Body of pancreas (tissue), 4 donors: ENCODE measurements around the gene TENM4. TPM values are rescaled to one million over a fixed set of nuclear protein-coding genes. Genes with fewer than 3 reads are reported as not detected.
A peak's percentile ranks its signal among the peaks of the same experiment; 100 is the strongest.

Experiments
- ATAC-seq: fragments of 150-250 bp; one replicate; pipeline ENCODE4 v1.9.1; 2016
- DNase-seq, 4 donors: peaks; one replicate each; pipeline ENCODE4 v3.0.0-alpha.2; 2019
- H3K27ac ChIP-seq, 4 donors: fragments of 200-600 bp; sonication (generic); 1 replicate in 3 of 4; 2 replicates in 1 of 4; pipeline versions ENCODE4 v1.5.1 to v1.6.1; 2016 to 2019; ENCODE audit warnings: mild to moderate bottlenecking in 1 of 4, mixed read lengths in 1 of 4, moderate library complexity in 1 of 4
- H3K27me3 ChIP-seq, 2 donors: fragments of 200-600 bp; sonication (generic); one replicate each; pipeline ENCODE4 v1.6.0; 2016; ENCODE audit warnings: mild to moderate bottlenecking in 1 of 2
- H3K36me3 ChIP-seq, 2 donors: fragments of 200-600 bp; sonication (generic); replicated peaks in 1 of 2; 2 replicates each; pipeline ENCODE4 v1.5.1; 2016; ENCODE audit warnings: low read depth in 2 of 2; ENCODE audit not compliant: insufficient read depth in 1 of 2
- H3K4me1 ChIP-seq: fragments of 200-600 bp; sonication (generic); one replicate; pipeline ENCODE4 v1.6.0; 2016
- H3K4me3 ChIP-seq, 2 donors: fragments of 200-600 bp; sonication (generic); 1 replicate in 1 of 2; 2 replicates in 1 of 2; pipeline ENCODE4 v1.5.1; 2016 to 2019
- H3K9me3 ChIP-seq, 3 donors: fragments of 200-600 bp; sonication (generic); 1 replicate in 2 of 3; 2 replicates in 1 of 3; pipeline ENCODE4 v1.5.1; 2016
- CTCF ChIP-seq, 7 experiments: fragments of 450-650 bp in 4 of 7; fragments of 200-600 bp in 3 of 7; sonication (generic) in 3 of 7; IDR thresholded peaks; one replicate each; pipeline ENCODE4 v1.5.1; 2016 to 2019; ENCODE audit warnings: antibody characterized with exemption in 7 of 7
- POLR2A ChIP-seq, 3 donors: fragments of 450-650 bp; IDR thresholded peaks; one replicate each; pipeline ENCODE4 v1.6.1; 2016; ENCODE audit warnings: antibody characterized with exemption in 3 of 3, mild to moderate bottlenecking in 2 of 3
- WGBS, 2 donors: methylation state at CpG; one replicate each; pipeline ENCODE4 v1.1.5; 2017; 5-methylcytosine and 5-hydroxymethylcytosine counted together
- intact Hi-C: fragments of 100-400 bp; cut with DNase I; formaldehyde crosslinking; loops from one replicate; pipeline ENCODE4 v1.15.1; 2023
- total RNA-seq, 2 donors: library from RNA; depleted of rRNA; stranded (reverse); fragments of >200 nt; gene quantifications; one replicate each; pipeline ENCODE4 v1.1.0, GENCODE V29; 2016

Gene TENM4
- total RNA-seq, 2 donors from 2014 or later = 0.78 to 6.6 TPM

GRCh38 chr11:78647986-78648875 lies 792.6 kb downstream of the TENM4 start:
- no peaks in the 10 kb centered on the region for H3K36me3 ChIP-seq
- no peaks in the 10 kb centered on the region for H3K4me1 ChIP-seq
- H3K27ac ChIP-seq = no peak overlapping the region
- TF ChIP-seq CTCF (IDR thresholded peaks at IDR 0.05) (no peak), POLR2A (IDR thresholded peaks at IDR 0.05) (no peak)
- 62 to 73% methylated on average over 9 of the region's 9 CpGs for WGBS, 2 donors
- no peak overlapping the region for H3K4me3 ChIP-seq
- intact Hi-C loops = loop anchor here (10.0 kb wide), 1 partner anchor 847 kb away; no protein-coding TSS in a partner anchor
- no peaks in the 10 kb centered on the region for H3K27me3 ChIP-seq
- ATAC-seq = no peak
- no peaks in the 10 kb centered on the region for H3K9me3 ChIP-seq
- no peak for DNase-seq

DNA sequence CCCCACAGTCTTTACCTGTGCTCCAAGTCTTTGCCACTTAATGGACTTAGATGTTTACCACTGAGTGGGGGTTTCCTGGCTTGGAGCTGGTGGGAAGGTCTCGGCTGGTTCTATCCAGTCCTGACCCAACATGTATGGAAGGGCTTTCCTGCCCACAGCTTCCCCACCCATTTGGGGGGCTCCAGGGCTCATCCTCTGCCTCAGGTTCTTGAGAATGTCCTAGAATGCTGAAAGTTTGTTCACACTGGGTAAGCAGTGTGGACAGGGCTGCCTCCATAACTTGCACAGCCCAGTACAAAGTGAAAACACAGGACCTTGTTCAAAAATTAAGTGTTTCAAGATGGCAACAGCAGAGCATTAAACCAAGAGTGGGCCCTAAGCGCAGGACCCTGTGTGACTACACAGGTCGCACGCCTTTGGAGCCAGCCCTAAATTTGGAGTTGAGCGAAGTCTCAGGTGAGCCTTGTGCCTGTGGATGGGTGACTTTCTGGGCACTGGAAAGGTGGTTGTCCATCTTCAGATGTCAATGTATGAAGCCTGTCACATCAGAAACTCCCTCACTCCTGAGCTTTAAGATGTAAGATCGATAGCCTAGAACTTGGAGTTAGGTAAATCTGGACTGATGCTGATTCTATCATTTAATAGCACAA lies 793.4 kb downstream of the TENM4 start:
- no peak overlapping the region for H3K4me3 ChIP-seq
- intact Hi-C loops = loop anchor here (10.0 kb wide), 1 partner anchor 847 kb away; no protein-coding TSS in a partner anchor
- DNase-seq (no peak), ATAC-seq (no peak)
- no peak overlapping the region for H3K27ac ChIP-seq
- H3K36me3 ChIP-seq = no peaks in the 10 kb centered on the region
- no peaks in the 10 kb centered on the region for H3K27me3 ChIP-seq
- TF ChIP-seq POLR2A (IDR thresholded peaks at IDR 0.05) = no peak
- TF ChIP-seq CTCF (IDR thresholded peaks at IDR 0.05) = no peak
- H3K9me3 ChIP-seq = no peaks in the 10 kb centered on the region
- no peaks in the 10 kb centered on the region for H3K4me1 ChIP-seq
- WGBS, 2 donors = 78 to 87% methylated on average over 2 to 6 of the region's 6 CpGs

GRCh38 chr11:78646564-78647185 lies 794.2 kb downstream of the TENM4 start:
- intact Hi-C loops = loop anchor here (10.0 kb wide), 1 partner anchor 848 kb away; no protein-coding TSS in a partner anchor

More at GRCh38 chr11:78646564-78647185, 794.2 kb downstream of the TENM4 start:
- peak; percentile 47 to 89 (median 85) for TF ChIP-seq CTCF (IDR thresholded peaks at IDR 0.05)
- TF ChIP-seq POLR2A (IDR thresholded peaks at IDR 0.05) = no peak
- Histone ChIP-seq H3K27ac (no peak overlapping the region), H3K9me3 (no peaks in the 10 kb centered on the region), H3K4me3 (no peak overlapping the region), H3K36me3 (no peaks in the 10 kb centered on the region), H3K4me1 (no peaks in the 10 kb centered on the region), H3K27me3 (no peaks in the 10 kb centered on the region)
- peak; percentile 69 to 78 (median 72) for DNase-seq
- ATAC-seq = peak; percentile 62
- 6 to 10% methylated on average over 7 of the region's 7 CpGs for WGBS, 2 donors
